H1 (cell line): ENCODE data around the gene GALP. TPM values are rescaled to one million over a fixed set of nuclear protein-coding genes. Genes with fewer than 3 reads are reported as not detected.

Experiments
- ASH2L ChIP-seq: fragments of 200-600, 300-600 bp; sonication (generic); IDR thresholded peaks from one replicate; pipeline ENCODE4 v1.7.1; 2017; ENCODE audit warnings: low read length
- CHD7 ChIP-seq: fragments of 300-600 bp; sonication (generic); IDR thresholded peaks from 2 replicates; pipeline ENCODE4 v1.7.1; 2012; ENCODE audit warnings: low read length, moderate library complexity, mild to moderate bottlenecking, inconsistent platforms; ENCODE audit not compliant: insufficient replicate concordance
- EGR1 ChIP-seq: IDR thresholded peaks from 2 replicates; pipeline ENCODE4 v1.6.1; 2011; ENCODE audit warnings: low read depth, low read length, borderline replicate concordance
- JUND ChIP-seq: IDR thresholded peaks from 2 replicates; pipeline ENCODE4 v1.6.1; 2011; ENCODE audit warnings: mild to moderate bottlenecking, improper control_type of control experiment, low read length
- polyA plus RNA-seq, 7 experiments: library from polyadenylated mRNA; depleted of rRNA in 3 of 7; stranded (reverse) in 5 of 7; unstranded in 2 of 7; fragments of >200 nt in 5 of 7; fragments of 200-250 nt in 2 of 7; gene quantifications; 1 replicate in 5 of 7; 2 replicates in 1 of 7; 4 replicates in 1 of 7; pipeline versions ENCODE4 v1.2.1 to v1.2.3, GENCODE V29; 2011 to 2013; ENCODE audit warnings: missing spikeins in 2 of 7, mixed read lengths in 2 of 7
- total RNA-seq: library from RNA; stranded (reverse); fragmentation: NEBNext Ultra II Directional; extraction: Animal tissue kit (Norgen Biotek cat#: 25700); gene quantifications from 2 replicates; pipeline ENCODE4 v1.2.1, GENCODE V29; 2021

Gene GALP
- total and polyA plus RNA-seq, 2 of the 8 experiments (the other 6 are each of a cell fraction or from before 2014, with no cell fraction given): 0.14 TPM; not detected in 1

- TF ChIP-seq JUND (no peak), EGR1 (no peak), ASH2L (no peak), CHD7 (no peak)
- TF ChIP-seq, all 59 proteins: peak for 0
Measured at GRCh38 chr19:56174550-56174949, 1.3 kb upstream of the GALP start (continued).
